Loucy (cell line): ENCODE data around the gene TMEM196.

Experiments
- H2AFZ ChIP-seq: fragments of 200-600 bp; sonication (generic); 2 replicates; pipeline ENCODE4 v1.6.0; 2016; ENCODE audit warnings: antibody characterized with exemption, mild to moderate bottlenecking, low read length, moderate library complexity
- H3F3A ChIP-seq: fragments of 200-600 bp; 2 replicates; pipeline ENCODE4 v1.6.0; 2016; ENCODE audit warnings: antibody characterized with exemption, low read depth, mild to moderate bottlenecking
- H3K27me3 ChIP-seq: fragments of 200-600 bp; sonication (generic); 2 replicates; pipeline ENCODE4 v1.6.1; 2014; ENCODE audit warnings: low read length, mild to moderate bottlenecking; ENCODE audit not compliant: insufficient read depth, poor library complexity, severe bottlenecking
- H3K36me3 ChIP-seq: fragments of 200-600 bp; sonication (generic); 2 replicates; pipeline ENCODE4 v1.6.1; 2016; ENCODE audit warnings: low read length; ENCODE audit not compliant: insufficient read depth
- H3K4me1 ChIP-seq: fragments of 200-600 bp; sonication (generic); 2 replicates; pipeline ENCODE4 v1.5.1; 2014; ENCODE audit warnings: low read length, mild to moderate bottlenecking; ENCODE audit not compliant: insufficient read depth, poor library complexity, severe bottlenecking
- H3K4me2 ChIP-seq: fragments of 200-600 bp; sonication (generic); 2 replicates; pipeline ENCODE4 v1.6.0; 2014; ENCODE audit warnings: antibody characterized with exemption, low read length, low read depth, mild to moderate bottlenecking; ENCODE audit not compliant: poor library complexity, severe bottlenecking
- H3K4me3 ChIP-seq: fragments of 200-600 bp; sonication (generic); 2 replicates; pipeline ENCODE4 v1.5.1; 2014; ENCODE audit warnings: low read length, mild to moderate bottlenecking, mixed read lengths; ENCODE audit not compliant: poor library complexity, severe bottlenecking
- H3K79me2 ChIP-seq: fragments of 200-600 bp; sonication (generic); 2 replicates; pipeline ENCODE4 v1.6.1; 2014; ENCODE audit warnings: low read length; ENCODE audit not compliant: insufficient read depth
- H3K9ac ChIP-seq: fragments of 200-600 bp; sonication (generic); 2 replicates; pipeline ENCODE4 v1.6.0; 2014; ENCODE audit warnings: mild to moderate bottlenecking, low read depth, low read length, moderate library complexity; ENCODE audit not compliant: poor library complexity, severe bottlenecking
- H3K9me2 ChIP-seq: fragments of 200-600 bp; sonication (generic); replicated peaks from 2 replicates; pipeline ENCODE4 v1.6.1; 2016; ENCODE audit warnings: low read depth, low read length, mixed read lengths
- H3K9me3 ChIP-seq: fragments of 200-600 bp; sonication (generic); 2 replicates; pipeline ENCODE4 v1.6.1; 2014; ENCODE audit warnings: mild to moderate bottlenecking, antibody characterized with exemption, low read length, low read depth; ENCODE audit not compliant: insufficient read depth
- H4K20me1 ChIP-seq: fragments of 200-600 bp; sonication (generic); 2 replicates; pipeline ENCODE4 v1.6.0; 2014; ENCODE audit warnings: antibody characterized with exemption, low read length, mild to moderate bottlenecking; ENCODE audit not compliant: insufficient read depth, poor library complexity, severe bottlenecking
- EZH2phosphoT487 ChIP-seq: fragments of 200-600 bp; IDR thresholded peaks from 2 replicates; pipeline ENCODE4 v1.6.1; 2018; ENCODE audit warnings: antibody characterized with exemption, mild to moderate bottlenecking, moderate library complexity, borderline replicate concordance
- TF ChIP-seq, protein P1 (sequence below): fragments of 200-600 bp; sonication (generic); conservative IDR thresholded peaks from 2 replicates; pipeline ENCODE4 v1.5.1; 2014; ENCODE audit warnings: mild to moderate bottlenecking, antibody characterized with exemption, low read length

The TMEM196 gene

DNA sequence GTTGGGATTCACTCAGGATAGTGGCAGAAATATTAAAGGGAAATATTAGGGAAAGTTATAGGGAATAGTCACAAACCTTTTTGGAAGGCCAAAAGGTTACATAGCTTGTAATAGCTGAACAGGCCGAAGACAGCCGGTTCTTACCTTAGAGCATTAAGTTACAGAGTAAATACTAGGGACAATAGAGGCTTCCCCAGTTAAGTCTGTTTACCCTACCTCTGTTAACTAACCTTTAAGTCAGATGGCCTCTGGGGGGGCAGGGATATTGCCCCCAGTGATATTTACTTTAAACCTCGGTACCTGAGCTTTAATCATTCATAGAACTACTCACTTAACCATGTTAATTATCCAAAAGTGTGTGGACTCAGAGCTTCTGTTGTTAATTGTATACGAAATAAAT lies 71.9 kb downstream of the TMEM196 start:
- H3K36me3 ChIP-seq: peaks cover 55% of the 10 kb centered on the region

GRCh38 chr7:19700936-19701335 lies 72.5 kb downstream of the TMEM196 start:
- H3K4me2 ChIP-seq: peak overlapping the region; percentile 51
- H3K36me3 ChIP-seq: peaks cover 57% of the 10 kb centered on the region
- no peaks in the 10 kb centered on the region for H3K27me3 ChIP-seq
- no peak overlapping the region for H3K9ac ChIP-seq
- TF ChIP-seq, protein P1, sequence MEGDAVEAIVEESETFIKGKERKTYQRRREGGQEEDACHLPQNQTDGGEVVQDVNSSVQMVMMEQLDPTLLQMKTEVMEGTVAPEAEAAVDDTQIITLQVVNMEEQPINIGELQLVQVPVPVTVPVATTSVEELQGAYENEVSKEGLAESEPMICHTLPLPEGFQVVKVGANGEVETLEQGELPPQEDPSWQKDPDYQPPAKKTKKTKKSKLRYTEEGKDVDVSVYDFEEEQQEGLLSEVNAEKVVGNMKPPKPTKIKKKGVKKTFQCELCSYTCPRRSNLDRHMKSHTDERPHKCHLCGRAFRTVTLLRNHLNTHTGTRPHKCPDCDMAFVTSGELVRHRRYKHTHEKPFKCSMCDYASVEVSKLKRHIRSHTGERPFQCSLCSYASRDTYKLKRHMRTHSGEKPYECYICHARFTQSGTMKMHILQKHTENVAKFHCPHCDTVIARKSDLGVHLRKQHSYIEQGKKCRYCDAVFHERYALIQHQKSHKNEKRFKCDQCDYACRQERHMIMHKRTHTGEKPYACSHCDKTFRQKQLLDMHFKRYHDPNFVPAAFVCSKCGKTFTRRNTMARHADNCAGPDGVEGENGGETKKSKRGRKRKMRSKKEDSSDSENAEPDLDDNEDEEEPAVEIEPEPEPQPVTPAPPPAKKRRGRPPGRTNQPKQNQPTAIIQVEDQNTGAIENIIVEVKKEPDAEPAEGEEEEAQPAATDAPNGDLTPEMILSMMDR: no peak
- no peak for TF ChIP-seq EZH2phosphoT487
- peaks cover 15% of the 10 kb centered on the region for H4K20me1 ChIP-seq
- H2AFZ ChIP-seq: no peak overlapping the region
- no peaks in the 10 kb centered on the region for H3K9me2 ChIP-seq
- H3K9me3 ChIP-seq: 0 out of 2 replicates have a peak, but pooled peaks cover 8% of the 10 kb centered on the region
- peaks cover 60% of the 10 kb centered on the region for H3K79me2 ChIP-seq
- peak overlapping the region; percentile 29 for H3K4me3 ChIP-seq
- peaks cover 37% of the 10 kb centered on the region for H3K4me1 ChIP-seq
- H3F3A ChIP-seq: no peaks in the 10 kb centered on the region

More for the DNA sequence above, 71.9 kb downstream of the TMEM196 start:
- Histone ChIP-seq H3K9me2 (no peaks in the 10 kb centered on the region), H3K4me1 (peaks cover 42% of the 10 kb centered on the region), H2AFZ (no peak overlapping the region), H4K20me1 (peaks cover 21% of the 10 kb centered on the region), H3K4me3 (no peak overlapping the region), H3K4me2 (peak overlapping the region; percentile 51), H3F3A (no peaks in the 10 kb centered on the region), H3K27me3 (no peaks in the 10 kb centered on the region), H3K79me2 (peaks cover 65% of the 10 kb centered on the region), H3K9ac (no peak overlapping the region), H3K9me3 (0 out of 2 replicates have a peak, but pooled peaks cover 8% of the 10 kb centered on the region)
- TF ChIP-seq, protein P1: no peak
- no peak for TF ChIP-seq EZH2phosphoT487

GRCh38 chr7:19698331-19698730 lies 75.1 kb downstream of the TMEM196 start:
- peaks cover 34% of the 10 kb centered on the region for H3K79me2 ChIP-seq
- H3K36me3 ChIP-seq: peaks cover 58% of the 10 kb centered on the region
- TF ChIP-seq, protein P1: no peak
- TF ChIP-seq EZH2phosphoT487: no peak
- H3K4me3 ChIP-seq: no peak overlapping the region
- H3K4me1 ChIP-seq: peaks cover 25% of the 10 kb centered on the region
- 0 out of 2 replicates have a peak, but pooled peaks cover 8% of the 10 kb centered on the region for H3K9me3 ChIP-seq
- no peaks in the 10 kb centered on the region for H3F3A ChIP-seq
- H3K9ac ChIP-seq: no peak overlapping the region
- no peaks in the 10 kb centered on the region for H4K20me1 ChIP-seq
- no peak overlapping the region for H2AFZ ChIP-seq
- H3K27me3 ChIP-seq: no peaks in the 10 kb centered on the region
- H3K4me2 ChIP-seq: no peak overlapping the region
- no peaks in the 10 kb centered on the region for H3K9me2 ChIP-seq
